GM19467 (cell line): ENCODE data around the gene LCK.
"Not testable (repeated sequence)": the region's sequence is repeated elsewhere in the genome, so short reads cannot be mapped to it uniquely, and the experiment has no call there.

Experiments
- ATAC-seq: cut with Tn5 transposase; IDR thresholded peaks from one replicate; pipeline ENCODE4 v1.9.1; 2021; ENCODE audit warnings: mild to moderate bottlenecking, moderate library complexity; ENCODE audit not compliant: unreplicated experiment

LCK gene

DNA sequence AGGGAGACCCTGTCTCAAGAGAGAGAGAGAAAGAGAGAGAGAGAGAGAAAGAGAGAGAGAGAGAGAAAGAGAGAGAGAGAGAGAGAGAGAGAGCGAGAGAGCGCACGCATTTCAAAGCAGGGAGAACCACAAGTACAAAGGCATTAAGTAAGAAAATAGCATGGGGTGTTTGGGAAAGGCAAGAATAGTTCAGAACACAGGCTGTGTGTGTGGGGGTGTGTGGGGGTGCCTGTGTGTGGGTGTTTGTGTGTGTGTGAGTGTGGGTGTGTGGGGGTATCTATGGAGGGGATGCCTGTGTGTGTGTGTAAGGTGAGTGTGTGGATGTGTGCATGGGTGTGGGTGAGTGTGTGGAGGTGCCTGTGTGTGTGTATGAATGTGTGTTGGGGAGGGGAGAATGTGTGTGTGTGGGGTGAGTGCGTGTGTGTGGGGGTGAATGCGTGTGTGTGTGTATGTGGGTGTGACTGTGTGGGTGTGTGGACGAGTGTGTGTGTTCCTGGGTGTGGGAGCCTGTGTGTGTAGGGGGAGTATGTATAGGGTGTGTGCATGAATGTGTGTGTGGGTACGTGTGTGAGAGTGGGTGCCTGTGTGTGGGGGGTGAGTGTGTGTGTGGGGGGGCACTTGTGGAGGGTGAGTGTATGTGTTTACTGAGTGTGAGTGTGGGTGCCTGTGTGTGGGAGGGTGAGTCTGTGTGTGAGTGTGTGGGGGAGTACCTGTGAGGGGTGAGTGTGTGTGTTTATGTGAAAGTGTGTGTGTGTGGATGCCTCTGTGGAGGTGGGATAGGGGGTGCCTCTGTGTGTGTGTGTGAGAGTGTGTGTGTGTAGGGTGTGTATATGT is 21.7 kb downstream of the LCK start:
- no peak for ATAC-seq

DNA sequence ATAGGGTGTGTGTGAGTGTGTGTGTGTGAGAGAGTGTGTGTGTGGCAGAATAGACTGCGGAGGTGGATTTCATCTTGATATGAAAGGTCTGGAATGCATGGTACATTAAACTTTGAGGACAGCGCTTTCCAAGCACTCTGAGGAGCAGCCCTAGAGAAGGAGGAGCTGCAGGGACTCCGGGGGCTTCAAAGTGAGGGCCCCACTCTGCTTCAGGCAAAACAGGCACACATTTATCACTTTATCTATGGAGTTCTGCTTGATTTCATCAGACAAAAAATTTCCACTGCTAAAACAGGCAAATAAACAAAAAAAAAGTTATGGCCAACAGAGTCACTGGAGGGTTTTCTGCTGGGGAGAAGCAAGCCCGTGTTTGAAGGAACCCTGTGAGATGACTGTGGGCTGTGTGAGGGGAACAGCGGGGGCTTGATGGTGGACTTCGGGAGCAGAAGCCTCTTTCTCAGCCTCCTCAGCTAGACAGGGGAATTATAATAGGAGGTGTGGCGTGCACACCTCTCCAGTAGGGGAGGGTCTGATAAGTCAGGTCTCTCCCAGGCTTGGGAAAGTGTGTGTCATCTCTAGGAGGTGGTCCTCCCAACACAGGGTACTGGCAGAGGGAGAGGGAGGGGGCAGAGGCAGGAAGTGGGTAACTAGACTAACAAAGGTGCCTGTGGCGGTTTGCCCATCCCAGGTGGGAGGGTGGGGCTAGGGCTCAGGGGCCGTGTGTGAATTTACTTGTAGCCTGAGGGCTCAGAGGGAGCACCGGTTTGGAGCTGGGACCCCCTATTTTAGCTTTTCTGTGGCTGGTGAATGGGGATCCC is 22.5 kb downstream of the LCK start:
- ATAC-seq: no peak

DNA sequence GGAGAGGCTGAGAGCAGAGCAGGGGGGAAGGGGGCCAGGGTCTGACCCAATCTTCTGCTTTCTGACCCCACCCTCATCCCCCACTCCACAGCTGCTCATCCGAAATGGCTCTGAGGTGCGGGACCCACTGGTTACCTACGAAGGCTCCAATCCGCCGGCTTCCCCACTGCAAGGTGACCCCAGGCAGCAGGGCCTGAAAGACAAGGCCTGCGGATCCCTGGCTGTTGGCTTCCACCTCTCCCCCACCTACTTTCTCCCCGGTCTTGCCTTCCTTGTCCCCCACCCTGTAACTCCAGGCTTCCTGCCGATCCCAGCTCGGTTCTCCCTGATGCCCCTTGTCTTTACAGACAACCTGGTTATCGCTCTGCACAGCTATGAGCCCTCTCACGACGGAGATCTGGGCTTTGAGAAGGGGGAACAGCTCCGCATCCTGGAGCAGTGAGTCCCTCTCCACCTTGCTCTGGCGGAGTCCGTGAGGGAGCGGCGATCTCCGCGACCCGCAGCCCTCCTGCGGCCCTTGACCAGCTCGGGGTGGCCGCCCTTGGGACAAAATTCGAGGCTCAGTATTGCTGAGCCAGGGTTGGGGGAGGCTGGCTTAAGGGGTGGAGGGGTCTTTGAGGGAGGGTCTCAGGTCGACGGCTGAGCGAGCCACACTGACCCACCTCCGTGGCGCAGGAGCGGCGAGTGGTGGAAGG is 23.7 kb downstream of the LCK start:
- ATAC-seq: no peak

DNA sequence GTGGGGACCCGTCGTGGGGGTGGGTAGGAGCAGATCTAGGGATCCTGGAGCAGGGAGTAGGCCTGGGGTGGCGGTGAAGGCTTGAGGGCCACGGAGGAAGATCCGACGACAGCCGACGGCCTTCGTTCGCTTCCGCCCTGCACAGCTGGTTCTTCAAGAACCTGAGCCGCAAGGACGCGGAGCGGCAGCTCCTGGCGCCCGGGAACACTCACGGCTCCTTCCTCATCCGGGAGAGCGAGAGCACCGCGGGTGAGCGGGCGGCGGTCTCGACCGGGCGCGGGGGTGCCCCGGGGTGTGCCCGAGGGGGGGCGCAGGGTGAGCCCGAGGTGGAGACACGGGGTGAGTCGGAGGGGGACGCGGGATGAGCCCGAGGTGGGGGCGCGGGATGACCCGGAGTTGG is 24.4 kb downstream of the LCK start:
- ATAC-seq: no peak

DNA sequence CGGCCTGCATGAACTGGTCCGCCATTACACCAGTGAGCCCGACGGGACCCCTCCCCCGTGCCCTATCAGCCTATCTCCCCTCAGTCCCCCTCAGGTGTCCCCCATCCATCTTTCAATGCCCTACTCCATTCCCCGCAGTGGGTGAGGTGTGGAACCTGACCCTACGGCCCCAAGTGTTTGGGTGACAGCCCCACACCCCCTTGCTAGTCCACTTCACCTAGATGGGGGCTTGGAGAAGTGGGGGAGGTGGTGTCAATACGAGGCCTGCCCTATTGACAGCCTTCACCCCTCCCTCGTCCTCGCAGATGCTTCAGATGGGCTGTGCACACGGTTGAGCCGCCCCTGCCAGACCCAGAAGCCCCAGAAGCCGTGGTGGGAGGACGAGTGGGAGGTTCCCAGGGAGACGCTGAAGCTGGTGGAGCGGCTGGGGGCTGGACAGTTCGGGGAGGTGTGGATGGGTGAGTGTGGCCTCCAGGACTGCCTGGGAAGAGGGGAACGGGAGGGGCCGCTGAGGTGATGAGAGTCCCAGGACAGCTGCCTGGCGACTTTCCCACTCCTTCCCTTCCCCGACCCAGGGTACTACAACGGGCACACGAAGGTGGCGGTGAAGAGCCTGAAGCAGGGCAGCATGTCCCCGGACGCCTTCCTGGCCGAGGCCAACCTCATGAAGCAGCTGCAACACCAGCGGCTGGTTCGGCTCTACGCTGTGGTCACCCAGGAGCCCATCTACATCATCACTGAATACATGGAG is 25.1 kb downstream of the LCK start:
- ATAC-seq: no peak

DNA sequence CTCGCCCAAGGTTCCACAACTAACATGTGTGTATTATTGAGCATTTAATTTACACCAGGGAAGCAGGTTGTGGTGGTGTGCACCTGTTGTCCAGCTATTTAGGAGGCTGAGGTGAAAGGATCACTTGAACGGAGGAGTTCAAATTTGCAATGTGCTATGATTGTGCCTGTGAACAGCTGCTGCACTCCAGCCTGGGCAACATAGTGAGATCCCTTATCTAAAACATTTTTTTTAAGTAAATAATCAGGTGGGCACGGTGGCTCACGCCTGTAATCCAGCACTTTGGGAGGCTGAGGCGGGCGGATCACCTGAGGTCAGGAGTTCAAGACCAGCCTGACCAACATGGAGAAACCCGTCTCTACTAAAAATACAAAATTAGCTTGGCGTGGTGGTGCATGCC is 33.7 kb downstream of the LCK start:
- not testable (repeated sequence) for ATAC-seq

DNA sequence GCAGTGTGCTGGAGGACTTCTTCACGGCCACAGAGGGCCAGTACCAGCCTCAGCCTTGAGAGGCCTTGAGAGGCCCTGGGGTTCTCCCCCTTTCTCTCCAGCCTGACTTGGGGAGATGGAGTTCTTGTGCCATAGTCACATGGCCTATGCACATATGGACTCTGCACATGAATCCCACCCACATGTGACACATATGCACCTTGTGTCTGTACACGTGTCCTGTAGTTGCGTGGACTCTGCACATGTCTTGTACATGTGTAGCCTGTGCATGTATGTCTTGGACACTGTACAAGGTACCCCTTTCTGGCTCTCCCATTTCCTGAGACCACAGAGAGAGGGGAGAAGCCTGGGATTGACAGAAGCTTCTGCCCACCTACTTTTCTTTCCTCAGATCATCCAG is 34.6 kb downstream of the LCK start:
- no peak for ATAC-seq

DNA sequence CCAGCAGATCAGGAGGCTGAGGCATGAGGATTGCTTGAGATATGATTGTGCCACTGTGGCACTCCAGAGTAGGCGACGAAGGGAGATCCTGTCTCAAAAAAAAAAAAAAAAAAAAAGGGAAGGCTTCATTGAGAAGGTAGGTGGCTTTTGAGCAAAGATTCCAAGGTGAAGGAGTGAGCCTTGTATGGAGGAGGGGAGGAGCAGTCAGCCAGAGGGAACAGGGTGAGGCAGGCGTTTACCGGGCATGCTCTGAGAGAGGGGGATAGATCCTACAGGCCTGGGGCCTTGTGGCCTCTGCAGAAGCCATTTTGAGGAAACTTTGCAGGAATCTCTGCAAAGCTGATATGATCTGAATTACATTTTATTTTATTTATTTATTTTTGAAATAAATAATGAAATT is 35.7 kb downstream of the LCK start:
- no peak for ATAC-seq

DNA sequence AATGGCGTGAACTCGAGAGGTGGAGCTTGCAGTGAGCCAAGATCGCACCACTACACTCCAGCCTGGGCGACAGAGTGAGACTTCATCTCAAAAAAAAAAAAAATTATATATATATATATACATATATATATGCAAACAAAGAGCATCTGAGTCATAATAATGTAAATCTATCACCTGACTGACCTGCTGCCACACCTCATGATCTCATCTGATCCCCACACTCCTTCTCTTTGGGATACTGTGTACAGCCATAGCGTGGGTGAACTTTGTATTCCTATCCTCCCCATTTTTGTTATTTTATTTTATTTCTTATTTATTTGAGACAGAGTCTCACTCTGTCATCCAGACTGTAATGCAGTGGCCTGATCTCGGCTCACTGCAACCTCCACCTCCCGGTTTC is 38.2 kb downstream of the LCK start:
- no peak for ATAC-seq

DNA sequence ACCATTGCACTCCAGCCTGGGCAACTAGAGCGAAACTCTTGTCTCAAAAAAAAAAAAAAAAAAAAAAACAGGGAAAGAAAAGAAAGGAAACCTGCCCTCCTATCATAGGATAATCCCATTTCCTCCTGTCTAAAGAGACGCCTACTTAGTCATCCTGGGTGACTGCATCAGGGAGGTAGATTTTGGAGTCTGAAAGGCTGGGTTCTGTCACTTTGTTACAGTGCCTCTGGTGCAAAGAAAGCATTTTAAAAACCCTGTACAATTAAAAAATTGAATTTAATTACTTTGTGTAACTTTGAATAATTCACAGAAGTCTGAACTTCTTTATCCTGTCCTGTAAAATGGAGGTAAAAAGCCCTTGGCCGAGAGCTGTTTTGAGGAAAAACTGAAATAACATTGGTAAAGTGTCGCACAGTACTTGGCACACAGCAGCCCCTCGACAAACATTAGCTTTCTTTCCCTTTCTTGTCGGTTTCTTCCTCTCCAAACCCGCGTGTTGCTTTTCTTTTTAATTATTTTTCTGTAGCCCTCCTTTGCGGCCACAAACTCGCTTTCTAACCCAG is 40.2 kb downstream of the LCK start:
- ATAC-seq: no peak

DNA sequence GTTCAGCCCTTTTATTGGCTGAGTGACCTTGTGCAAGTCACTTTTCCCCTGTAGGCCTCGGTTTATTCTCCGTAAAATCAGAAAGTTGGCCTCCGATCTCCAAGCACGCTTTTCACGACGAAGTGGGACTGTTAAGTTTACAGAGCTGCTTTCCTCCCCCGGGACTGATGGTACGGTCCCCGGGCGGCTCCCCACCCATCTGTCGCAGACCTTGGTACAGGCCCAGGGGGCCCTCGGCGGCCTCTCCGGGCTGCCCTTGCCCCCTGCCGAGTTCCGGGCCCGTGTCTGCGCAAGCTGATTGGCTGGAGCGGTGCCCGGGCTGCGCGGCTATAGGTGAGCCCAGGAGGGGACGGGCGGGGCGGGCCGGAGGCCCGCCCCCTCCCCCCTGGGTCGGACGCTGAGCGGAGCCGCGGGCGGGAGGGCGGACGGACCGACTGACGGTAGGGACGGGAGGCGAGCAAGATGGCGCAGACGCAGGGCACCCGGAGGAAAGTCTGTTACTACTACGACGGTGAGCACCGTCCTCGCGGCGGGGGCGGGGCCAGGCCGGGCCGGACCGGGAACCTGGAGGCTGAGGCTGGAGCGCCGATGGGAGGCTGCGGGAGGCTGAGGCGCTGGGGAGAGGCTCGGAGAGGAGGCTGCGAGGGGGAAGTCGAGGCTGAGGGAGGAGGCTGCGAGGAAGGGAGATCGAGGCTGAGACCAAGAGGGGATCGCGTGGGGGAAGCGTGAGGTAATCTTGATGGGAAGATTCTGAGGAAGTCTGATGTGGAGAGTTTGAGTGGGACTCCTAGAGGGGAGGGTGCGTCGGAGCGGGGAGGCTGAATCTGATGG is 40.9 kb downstream of the LCK start, which contains the start of gene HDAC1:
HDAC1 (plus strand) TSS at position 376 of the 831 bp plus-strand sequence; CDS start at position 463, 87 bp downstream.
- ATAC-seq: peak; percentile 96

DNA sequence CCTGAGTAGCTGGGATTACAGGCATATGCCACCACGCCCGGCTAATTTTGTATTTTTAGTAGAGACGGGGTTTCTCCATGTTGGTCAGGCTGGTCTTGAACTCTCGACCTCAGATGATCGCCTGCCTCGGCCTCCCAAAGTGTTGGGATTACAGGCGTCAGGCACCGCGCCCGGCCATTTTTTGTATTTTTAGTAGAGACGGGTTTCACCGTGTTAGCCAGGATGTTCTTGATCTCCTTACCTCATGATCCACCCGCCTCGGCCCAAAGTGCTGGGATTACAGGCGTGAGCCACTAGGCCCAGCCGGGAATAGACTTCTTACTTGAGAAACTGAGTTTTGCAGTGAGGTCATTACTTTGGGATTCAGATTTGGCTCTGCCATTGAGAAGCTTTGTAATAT is 47.1 kb downstream of the LCK start:
- ATAC-seq: not testable (repeated sequence)

DNA sequence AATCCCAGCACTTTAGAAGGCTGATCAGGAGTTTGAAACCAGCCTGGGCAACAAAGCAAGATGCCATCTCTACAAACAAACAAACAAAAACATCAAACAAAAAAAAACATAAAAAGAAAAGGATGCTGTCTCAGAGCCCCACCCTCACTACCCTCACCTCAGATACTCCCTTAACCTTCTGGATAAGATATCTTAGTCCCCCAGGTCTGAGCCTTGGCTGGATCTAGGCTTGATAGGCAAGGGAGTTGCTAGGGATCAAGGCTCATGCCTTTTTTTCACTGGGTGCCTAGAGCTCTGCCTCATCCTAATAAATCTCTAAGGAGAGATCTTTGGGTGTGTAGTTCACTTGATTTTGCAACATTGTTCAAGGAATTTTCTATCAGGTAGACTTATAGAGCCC is 48.3 kb downstream of the LCK start:
- no peak for ATAC-seq

DNA sequence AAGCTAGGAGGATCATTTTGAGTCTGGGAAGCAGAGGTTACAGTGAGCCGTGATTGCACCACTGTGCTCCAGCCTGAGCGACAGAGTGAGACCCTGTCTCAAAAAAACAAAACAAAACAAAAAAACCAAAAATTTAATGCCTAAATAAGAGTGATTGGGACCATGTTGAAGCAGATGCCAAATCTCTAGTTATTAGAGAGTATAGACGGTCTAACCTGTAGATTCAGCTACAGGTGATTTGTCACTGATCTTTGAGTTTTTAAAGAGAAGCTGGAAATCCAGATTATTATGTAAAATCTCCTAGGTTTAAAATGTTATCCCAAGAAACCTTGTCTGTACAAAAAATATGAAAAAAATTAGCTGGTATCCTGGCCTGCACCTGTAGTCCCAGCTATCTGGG is 52.3 kb downstream of the LCK start:
- no peak for ATAC-seq

DNA sequence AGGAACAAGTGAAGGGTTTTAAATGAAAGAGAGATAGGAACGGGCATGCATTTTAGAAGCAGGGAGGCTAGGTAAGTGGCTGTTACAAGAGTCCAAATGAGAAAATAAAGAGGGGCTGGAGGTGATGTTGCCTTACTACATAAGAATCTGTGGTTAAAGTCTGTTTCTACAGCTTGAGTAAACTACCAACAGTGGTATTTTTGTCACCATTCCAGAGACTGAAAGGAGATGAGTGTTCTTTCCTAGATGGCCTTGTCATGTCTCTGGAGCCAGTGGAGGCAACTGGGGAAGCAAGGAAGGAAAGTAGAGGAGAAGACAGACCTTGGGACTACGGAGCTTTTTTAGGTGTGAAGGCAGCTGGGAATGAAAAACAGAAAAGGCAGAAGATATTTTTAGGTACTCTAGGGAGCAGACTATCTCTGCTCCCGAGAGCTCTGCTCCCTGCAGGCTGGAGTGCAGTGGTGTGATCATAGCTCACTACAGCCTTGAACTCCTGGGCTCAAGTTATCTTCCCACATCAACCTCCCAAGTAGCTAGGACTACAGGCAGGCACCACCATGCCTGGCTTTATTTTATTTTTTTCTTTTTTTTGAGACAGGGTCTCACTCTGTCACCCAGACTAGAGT is 53.0 kb downstream of the LCK start:
- ATAC-seq: no peak

DNA sequence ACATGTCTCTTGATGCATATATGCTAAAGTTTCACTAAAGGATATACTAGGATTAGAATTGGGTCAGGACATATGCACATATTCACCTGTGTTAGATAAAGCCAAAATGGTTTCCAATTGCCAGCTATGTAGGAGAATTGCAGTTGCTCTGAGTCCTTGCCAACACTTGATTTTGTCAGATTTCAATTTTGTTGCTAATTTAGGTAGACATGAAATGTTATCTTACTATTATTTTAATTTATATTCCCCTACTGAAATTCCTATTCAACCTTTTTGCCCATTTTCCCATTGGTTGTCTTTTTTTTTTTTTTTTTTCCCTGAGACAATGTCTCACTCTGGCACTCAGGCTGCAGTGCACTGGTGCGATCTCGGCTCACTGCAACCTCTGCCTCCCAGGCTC is 54.2 kb downstream of the LCK start:
- no peak for ATAC-seq

DNA sequence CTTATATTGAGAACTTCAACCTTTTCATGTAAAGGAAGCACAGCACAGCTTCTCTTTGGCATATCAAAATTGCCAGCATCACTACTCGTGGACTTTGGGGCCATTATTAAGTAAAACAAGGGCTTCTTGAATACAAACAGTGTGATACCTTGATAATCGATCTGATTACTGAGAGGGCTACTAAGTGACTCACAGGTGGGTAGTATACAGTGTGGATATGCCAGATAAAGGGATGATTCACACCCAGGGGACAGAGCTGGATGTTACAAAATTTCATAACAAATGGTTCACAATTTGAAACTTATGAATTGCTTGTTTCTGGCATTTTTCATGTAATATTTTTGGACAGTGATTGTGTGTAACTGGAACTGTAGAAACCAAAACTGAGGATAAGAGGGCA is 56.3 kb downstream of the LCK start:
- no peak for ATAC-seq

DNA sequence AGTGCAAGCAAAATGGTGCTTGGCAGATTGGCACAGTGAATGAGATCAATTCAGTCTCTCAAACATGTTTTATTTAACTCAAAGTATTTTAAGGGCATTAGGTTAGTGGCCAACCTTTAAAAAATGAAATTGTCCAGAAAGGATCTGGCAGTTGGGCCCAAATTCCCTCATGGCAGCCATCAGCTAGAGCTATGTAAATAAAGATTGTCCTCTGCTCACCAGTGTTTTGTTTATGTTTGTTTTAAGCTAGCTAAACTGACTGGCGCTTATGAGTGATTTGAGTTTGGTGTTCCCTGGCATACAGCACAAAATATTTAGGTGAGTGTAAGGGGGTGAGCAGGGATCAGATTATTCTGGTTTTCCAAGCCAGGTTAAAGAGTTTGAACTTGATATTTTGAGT is 58.9 kb downstream of the LCK start:
- no peak for ATAC-seq

DNA sequence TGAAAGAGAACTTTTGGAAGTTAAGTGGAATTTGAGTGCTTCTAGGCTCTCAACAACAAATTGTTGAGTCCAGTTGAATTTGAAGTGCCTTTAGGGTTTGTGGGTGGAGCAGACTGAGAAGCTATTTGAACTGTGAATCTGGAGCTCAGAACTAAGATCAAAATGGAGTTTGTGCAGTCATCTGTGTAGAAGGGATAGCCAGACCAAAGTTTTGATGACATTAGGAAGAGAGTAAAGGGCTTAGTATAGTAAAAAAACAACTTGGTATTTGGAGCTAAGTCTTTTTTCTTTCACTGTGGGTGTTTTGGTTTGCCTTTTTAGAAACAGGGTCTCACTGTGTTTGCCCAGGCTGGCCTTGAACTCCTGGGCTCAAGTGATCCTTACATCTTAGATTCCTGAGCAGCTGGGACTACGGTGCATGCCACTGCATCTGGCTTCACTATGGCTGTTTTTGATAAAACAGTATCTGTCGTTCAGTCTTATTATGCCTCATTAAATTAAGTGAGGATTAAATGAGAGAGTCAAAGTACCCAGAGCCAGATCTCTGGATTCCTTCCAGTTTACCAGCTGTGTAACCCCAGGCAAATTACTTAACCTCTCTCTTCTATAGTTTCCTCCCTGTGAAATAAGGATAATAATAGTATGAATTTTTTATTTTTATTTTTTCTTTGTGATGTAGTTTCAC is 60.8 kb downstream of the LCK start:
- ATAC-seq: no peak
